ENCODE data around the gene CAMK1D.

Gene CAMK1D

GRCh38 chr10:12568391-12569009 lies 219.2 kb downstream of the CAMK1D start:
- H3K4me3 ChIP-seq (ENCODE audit: low read depth, low read length): no peak overlapping the region
- DNase-seq (ENCODE audit: low read depth): no peak
- TF ChIP-seq, protein P1, sequence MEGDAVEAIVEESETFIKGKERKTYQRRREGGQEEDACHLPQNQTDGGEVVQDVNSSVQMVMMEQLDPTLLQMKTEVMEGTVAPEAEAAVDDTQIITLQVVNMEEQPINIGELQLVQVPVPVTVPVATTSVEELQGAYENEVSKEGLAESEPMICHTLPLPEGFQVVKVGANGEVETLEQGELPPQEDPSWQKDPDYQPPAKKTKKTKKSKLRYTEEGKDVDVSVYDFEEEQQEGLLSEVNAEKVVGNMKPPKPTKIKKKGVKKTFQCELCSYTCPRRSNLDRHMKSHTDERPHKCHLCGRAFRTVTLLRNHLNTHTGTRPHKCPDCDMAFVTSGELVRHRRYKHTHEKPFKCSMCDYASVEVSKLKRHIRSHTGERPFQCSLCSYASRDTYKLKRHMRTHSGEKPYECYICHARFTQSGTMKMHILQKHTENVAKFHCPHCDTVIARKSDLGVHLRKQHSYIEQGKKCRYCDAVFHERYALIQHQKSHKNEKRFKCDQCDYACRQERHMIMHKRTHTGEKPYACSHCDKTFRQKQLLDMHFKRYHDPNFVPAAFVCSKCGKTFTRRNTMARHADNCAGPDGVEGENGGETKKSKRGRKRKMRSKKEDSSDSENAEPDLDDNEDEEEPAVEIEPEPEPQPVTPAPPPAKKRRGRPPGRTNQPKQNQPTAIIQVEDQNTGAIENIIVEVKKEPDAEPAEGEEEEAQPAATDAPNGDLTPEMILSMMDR (IDR thresholded peaks at IDR 0.05; ENCODE audit: control insufficient read depth, extremely low read depth, insufficient read depth): no peak

- H3K4me3 ChIP-seq (ENCODE audit: low read depth, low read length): no peak overlapping the region
- TF ChIP-seq, protein P1 (IDR thresholded peaks at IDR 0.05; ENCODE audit: control insufficient read depth, extremely low read depth, insufficient read depth): no peak
- DNase-seq (ENCODE audit: low read depth): no peak
Observed at GRCh38 chr10:12572281-12572680, 222.9 kb downstream of the CAMK1D start.

GRCh38 chr10:12577610-12578009 lies 228.3 kb downstream of the CAMK1D start:
- TF ChIP-seq, protein P1 (IDR thresholded peaks at IDR 0.05; ENCODE audit: control insufficient read depth, extremely low read depth, insufficient read depth): no peak
- no peak for DNase-seq (ENCODE audit: low read depth)
- no peak overlapping the region for H3K4me3 ChIP-seq (ENCODE audit: low read depth, low read length)

DNA sequence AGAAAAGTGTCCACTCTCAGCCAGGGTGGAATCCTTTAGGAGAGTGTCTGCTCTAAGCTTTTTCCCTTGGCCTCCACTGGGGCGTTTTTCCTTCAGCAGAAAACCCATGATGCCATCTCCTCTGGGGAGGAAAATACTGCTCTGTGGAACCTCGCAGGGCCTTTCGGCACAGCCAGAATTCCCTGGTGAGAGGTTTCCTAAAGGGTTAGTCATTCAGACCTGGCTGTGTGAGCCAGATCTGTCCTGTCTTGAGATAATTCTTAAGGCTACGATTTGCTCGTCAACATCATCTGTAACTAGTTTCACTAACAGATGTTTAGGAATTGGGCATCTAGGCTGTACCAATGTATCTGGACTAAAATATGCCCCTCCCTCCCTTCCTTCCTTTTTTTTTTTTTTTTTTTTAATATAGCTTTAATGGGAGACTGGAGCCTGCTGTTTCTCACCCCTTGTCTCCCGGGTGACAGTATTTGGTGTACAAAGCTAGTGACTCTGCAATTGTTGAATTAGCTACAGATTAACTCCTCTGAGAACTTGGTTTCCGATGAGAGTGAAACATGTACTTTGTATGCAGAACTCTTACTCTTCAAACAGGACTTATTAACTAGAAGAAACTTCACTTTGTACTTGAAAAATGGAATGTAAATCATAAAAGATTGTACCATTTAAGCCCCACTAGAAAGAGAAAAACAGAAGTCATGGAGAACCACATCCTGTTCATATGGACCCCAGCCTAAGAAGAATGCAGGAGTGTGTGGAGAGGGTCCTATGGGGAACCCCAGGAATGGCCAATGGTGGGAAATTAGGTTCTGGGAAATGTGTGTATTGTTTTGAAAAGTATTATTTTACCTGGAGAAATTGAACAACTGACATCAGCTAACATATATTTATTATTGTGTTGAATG lies 230.9 kb downstream of the CAMK1D start:
- no peak for DNase-seq (ENCODE audit: low read depth)
- H3K4me3 ChIP-seq (ENCODE audit: low read depth, low read length): no peak overlapping the region
- TF ChIP-seq, protein P1 (IDR thresholded peaks at IDR 0.05; ENCODE audit: control insufficient read depth, extremely low read depth, insufficient read depth): no peak

GRCh38 chr10:12583891-12584595 lies 234.7 kb downstream of the CAMK1D start:
- no peak overlapping the region for H3K4me3 ChIP-seq (ENCODE audit: low read depth, low read length)
- DNase-seq (ENCODE audit: low read depth): no peak
- TF ChIP-seq, protein P1 (IDR thresholded peaks at IDR 0.05; ENCODE audit: control insufficient read depth, extremely low read depth, insufficient read depth): no peak

DNA sequence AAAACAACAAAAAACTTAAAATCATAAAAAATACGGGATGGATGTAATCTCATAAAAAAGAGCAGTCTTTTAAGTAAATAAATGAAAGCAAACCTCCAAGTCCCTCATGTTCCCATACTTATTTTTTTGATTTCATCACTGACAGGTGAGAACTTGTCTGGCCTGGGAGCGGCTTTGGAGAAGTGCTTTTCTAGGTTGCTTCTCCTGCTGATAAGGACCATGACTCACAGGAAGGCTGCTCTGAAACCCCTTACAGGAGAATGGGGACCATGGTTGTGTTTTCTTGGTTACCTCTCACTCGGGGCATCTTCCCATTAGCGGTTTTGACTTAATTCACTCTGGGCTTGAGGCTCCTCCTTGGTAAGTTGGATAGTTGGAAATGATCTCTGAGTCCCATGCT lies 237.4 kb downstream of the CAMK1D start:
- DNase-seq (ENCODE audit: low read depth): no peak
- TF ChIP-seq, protein P1 (IDR thresholded peaks at IDR 0.05; ENCODE audit: control insufficient read depth, extremely low read depth, insufficient read depth): no peak
- H3K4me3 ChIP-seq (ENCODE audit: low read depth, low read length): no peak overlapping the region
